Measurements from ENCODE around the gene ERG. TPM values are rescaled to one million over a fixed set of nuclear protein-coding genes. Genes with fewer than 3 reads are reported as not detected.

ERG gene
- total RNA-seq, 1 experiment from 2014 or later = not detected

DNA sequence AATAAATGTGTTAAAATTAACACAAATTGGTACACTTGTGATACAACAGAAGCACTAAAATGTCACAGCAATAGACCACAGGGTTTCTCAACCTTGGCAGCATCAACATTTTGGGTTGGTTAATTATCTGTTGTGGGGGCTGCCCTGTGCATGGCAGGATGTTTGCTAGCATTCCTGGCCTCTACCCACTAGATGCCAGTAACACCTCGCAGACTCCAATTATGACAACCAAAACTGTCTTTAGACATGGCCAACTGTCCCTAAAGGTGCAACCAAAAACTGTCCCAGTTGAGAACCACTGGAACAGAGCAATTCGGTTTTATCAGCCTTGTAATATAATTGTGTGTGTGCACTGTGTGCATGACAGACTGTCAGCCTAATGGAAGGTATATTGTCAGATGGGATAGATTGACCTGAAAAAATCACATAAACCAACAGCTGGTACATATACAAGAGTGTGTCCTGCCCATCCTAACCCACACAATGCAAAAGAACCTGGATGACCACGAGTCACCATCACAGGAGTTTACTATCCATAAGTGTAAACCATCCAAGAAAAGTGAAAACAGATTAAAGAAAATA lies 13.5 kb upstream of the ERG start:
- ChIA-PET POLR2A (ENCODE audit: unreplicated experiment) (no interaction called here), CTCF (no interaction called here)
- Histone ChIP-seq H3K4me3 (ENCODE audit: low read length) (no peak overlapping the region), H3K27me3 (ENCODE audit: low read length) (peaks cover 48% of the 10 kb centered on the region), H3F3A (ENCODE audit: low read length, unreplicated experiment) (no peaks in the 10 kb centered on the region), H3K36me3 (ENCODE audit: low read depth, low read length) (no peaks in the 10 kb centered on the region), H2AFZ (ENCODE audit: low read length) (no peak overlapping the region), H3K9me3 (ENCODE audit: low read length) (no peaks in the 10 kb centered on the region), H3K27ac (ENCODE audit: low read length) (no peak overlapping the region), H3K4me2 (ENCODE audit: low read length) (no peak overlapping the region), H4K20me1 (ENCODE audit: low read length) (no peaks in the 10 kb centered on the region), H3K4me1 (ENCODE audit: insufficient read depth, low read length) (no peaks in the 10 kb centered on the region), H3K79me2 (ENCODE audit: low read length) (no peaks in the 10 kb centered on the region), H3K9me2 (replicated peaks; ENCODE audit: low read length) (no peaks in the 10 kb centered on the region), H3K9ac (ENCODE audit: low read length) (no peak overlapping the region)
- BruUV-seq (replicated peaks) = no TSS peak
- ATAC-seq (no peak), DNase-seq (peak; percentile 9)
- intact Hi-C loops (cut with micrococcal nuclease) = no loop called here
- TF ChIP-seq EZH2 (IDR thresholded peaks at IDR 0.05; ENCODE audit: low read length, unreplicated experiment) = no peak
- TF ChIP-seq, protein P1, sequence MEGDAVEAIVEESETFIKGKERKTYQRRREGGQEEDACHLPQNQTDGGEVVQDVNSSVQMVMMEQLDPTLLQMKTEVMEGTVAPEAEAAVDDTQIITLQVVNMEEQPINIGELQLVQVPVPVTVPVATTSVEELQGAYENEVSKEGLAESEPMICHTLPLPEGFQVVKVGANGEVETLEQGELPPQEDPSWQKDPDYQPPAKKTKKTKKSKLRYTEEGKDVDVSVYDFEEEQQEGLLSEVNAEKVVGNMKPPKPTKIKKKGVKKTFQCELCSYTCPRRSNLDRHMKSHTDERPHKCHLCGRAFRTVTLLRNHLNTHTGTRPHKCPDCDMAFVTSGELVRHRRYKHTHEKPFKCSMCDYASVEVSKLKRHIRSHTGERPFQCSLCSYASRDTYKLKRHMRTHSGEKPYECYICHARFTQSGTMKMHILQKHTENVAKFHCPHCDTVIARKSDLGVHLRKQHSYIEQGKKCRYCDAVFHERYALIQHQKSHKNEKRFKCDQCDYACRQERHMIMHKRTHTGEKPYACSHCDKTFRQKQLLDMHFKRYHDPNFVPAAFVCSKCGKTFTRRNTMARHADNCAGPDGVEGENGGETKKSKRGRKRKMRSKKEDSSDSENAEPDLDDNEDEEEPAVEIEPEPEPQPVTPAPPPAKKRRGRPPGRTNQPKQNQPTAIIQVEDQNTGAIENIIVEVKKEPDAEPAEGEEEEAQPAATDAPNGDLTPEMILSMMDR (conservative IDR thresholded peaks at IDR 0.05; ENCODE audit: low read depth, low read length) = peak; percentile 36; the same call in 1 of the 2 replicates

DNA sequence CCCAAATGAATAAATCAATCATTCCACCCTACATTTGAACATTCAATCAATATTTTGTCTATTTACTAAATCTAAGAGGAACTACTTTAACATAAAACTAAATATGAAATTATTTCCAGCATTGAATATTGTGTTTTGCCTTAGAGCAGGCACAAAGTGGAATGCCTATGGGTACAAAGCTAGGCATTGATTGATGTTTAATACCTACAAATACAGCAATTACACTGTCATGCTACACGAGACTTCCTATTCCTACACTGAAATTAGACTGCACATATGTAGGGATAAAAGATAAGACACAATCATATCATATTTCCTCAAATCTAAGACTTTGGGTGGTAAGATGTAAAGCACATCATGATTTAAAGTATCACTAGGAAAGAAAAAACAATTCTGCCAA lies 12.9 kb upstream of the ERG start:
- no peak for TF ChIP-seq EZH2phosphoT487 (IDR thresholded peaks at IDR 0.05; ENCODE audit: borderline replicate concordance, low read length)
- TF ChIP-seq EZH2 (IDR thresholded peaks at IDR 0.05; ENCODE audit: low read length, unreplicated experiment) = no peak
- TF ChIP-seq, protein P1 (conservative IDR thresholded peaks at IDR 0.05; ENCODE audit: low read depth, low read length) = no peak
- intact Hi-C loops (cut with micrococcal nuclease) = no loop called here
- no TSS peak for BruUV-seq (replicated peaks)
- no peak overlapping the region for H3K4me2 ChIP-seq (ENCODE audit: low read length)
- H4K20me1 ChIP-seq (ENCODE audit: low read length) = no peaks in the 10 kb centered on the region
- no peak overlapping the region for H3K27ac ChIP-seq (ENCODE audit: low read length)
- no peaks in the 10 kb centered on the region for H3K36me3 ChIP-seq (ENCODE audit: low read depth, low read length)
- H2AFZ ChIP-seq (ENCODE audit: low read length) = no peak overlapping the region
- ATAC-seq (no peak), DNase-seq (no peak)
- POLR2A ChIA-PET (ENCODE audit: unreplicated experiment) = no interaction called here
- no peaks in the 10 kb centered on the region for H3K9me2 ChIP-seq (replicated peaks; ENCODE audit: low read length)
- H3K4me3 ChIP-seq (ENCODE audit: low read length) = no peak overlapping the region
- no peaks in the 10 kb centered on the region for H3F3A ChIP-seq (ENCODE audit: low read length, unreplicated experiment)
- no peak overlapping the region for H3K9ac ChIP-seq (ENCODE audit: low read length)
- no peaks in the 10 kb centered on the region for H3K9me3 ChIP-seq (ENCODE audit: low read length)
- H3K4me1 ChIP-seq (ENCODE audit: insufficient read depth, low read length) = no peaks in the 10 kb centered on the region
- CTCF ChIA-PET = no interaction called here
- H3K27me3 ChIP-seq (ENCODE audit: low read length) = peaks cover 43% of the 10 kb centered on the region; the same call in 1 of the 2 replicates
- H3K79me2 ChIP-seq (ENCODE audit: low read length) = no peaks in the 10 kb centered on the region

DNA sequence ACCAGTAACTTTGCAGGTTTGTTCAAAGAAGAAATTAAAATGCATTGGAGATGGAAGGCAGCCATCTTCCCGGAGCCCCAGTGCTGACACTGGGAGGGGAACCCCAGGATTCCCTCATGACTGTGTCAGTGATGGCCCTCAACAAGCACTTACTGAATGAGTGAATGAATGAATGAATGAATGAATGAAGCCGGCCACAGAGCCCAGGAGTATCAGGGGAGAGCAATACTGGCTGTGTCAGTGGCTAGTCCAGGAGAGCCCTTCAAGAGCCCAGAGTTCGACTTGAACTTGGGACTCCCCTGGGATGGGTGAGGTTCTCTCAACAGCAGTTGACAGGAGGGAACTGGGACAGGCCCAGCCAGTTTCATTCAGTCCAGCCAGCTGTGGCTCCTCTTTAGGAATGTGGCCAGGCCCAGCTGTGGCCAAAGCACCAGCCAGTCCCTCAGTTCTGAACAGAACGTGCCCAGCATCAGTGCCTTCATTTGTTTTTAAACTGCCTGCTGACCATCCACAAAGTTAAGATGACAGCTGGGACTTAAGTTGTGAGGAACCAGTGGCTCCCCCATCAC lies 9.2 kb upstream of the ERG start:
- no peaks in the 10 kb centered on the region for H4K20me1 ChIP-seq (ENCODE audit: low read length)
- no peak for DNase-seq
- BruUV-seq (replicated peaks) = no TSS peak
- H3K9me3 ChIP-seq (ENCODE audit: low read length) = no peaks in the 10 kb centered on the region
- H2AFZ ChIP-seq (ENCODE audit: low read length) = no peak overlapping the region
- no peak overlapping the region for H3K4me3 ChIP-seq (ENCODE audit: low read length)
- H3K27me3 ChIP-seq (ENCODE audit: low read length) = peaks cover 41% of the 10 kb centered on the region; the same call in 1 of the 2 replicates
- POLR2A ChIA-PET (ENCODE audit: unreplicated experiment) = no interaction called here
- no peak overlapping the region for H3K27ac ChIP-seq (ENCODE audit: low read length)
- no peak overlapping the region for H3K4me2 ChIP-seq (ENCODE audit: low read length)
- H3F3A ChIP-seq (ENCODE audit: low read length, unreplicated experiment) = no peaks in the 10 kb centered on the region
- no peaks in the 10 kb centered on the region for H3K4me1 ChIP-seq (ENCODE audit: insufficient read depth, low read length)
- CTCF ChIA-PET = no interaction called here
- no peak for ATAC-seq
- no peaks in the 10 kb centered on the region for H3K36me3 ChIP-seq (ENCODE audit: low read depth, low read length)
- intact Hi-C loops (cut with micrococcal nuclease) = no loop called here
- H3K9ac ChIP-seq (ENCODE audit: low read length) = no peak overlapping the region
- no peaks in the 10 kb centered on the region for H3K9me2 ChIP-seq (replicated peaks; ENCODE audit: low read length)
- no peaks in the 10 kb centered on the region for H3K79me2 ChIP-seq (ENCODE audit: low read length)
- TF ChIP-seq EZH2 (IDR thresholded peaks at IDR 0.05; ENCODE audit: low read length, unreplicated experiment) = no peak
- TF ChIP-seq, protein P1 (conservative IDR thresholded peaks at IDR 0.05; ENCODE audit: low read depth, low read length) = no peak
- TF ChIP-seq EZH2phosphoT487 (IDR thresholded peaks at IDR 0.05; ENCODE audit: borderline replicate concordance, low read length) = no peak
